BE2C (cell line): ENCODE measurements around the gene AGFG1.
A peak's percentile ranks its signal among the peaks of the same experiment; 100 is the strongest.

Experiments
- DNase-seq: peaks from one replicate; pipeline ENCODE4 v3.0.0-alpha.2; 2020
- H3K27me3 ChIP-seq: fragments of 250-450 bp; sonication (Bioruptor Pico); 2 replicates; pipeline ENCODE4 v1.5.1; 2020; ENCODE audit warnings: mild to moderate bottlenecking
- H3K36me3 ChIP-seq: fragments of 250-450 bp; sonication (Bioruptor Pico); 2 replicates; pipeline ENCODE4 v1.5.1; 2020; ENCODE audit warnings: mild to moderate bottlenecking
- H3K4me1 ChIP-seq: fragments of 250-450 bp; sonication (Bioruptor Pico); 2 replicates; pipeline ENCODE4 v1.5.1; 2020
- H3K4me3 ChIP-seq: 2 replicates; pipeline ENCODE4 v1.5.1; 2011; ENCODE audit warnings: low read depth, low read length
- H3K9me3 ChIP-seq: fragments of 250-450 bp; sonication (Bioruptor Pico); 2 replicates; pipeline ENCODE4 v1.5.1; 2020
- TF ChIP-seq, protein P1 (sequence below): IDR thresholded peaks from 2 replicates; pipeline ENCODE4 v1.5.1; 2012; ENCODE audit warnings: mild to moderate bottlenecking, low read depth, low read length

The AGFG1 gene

DNA sequence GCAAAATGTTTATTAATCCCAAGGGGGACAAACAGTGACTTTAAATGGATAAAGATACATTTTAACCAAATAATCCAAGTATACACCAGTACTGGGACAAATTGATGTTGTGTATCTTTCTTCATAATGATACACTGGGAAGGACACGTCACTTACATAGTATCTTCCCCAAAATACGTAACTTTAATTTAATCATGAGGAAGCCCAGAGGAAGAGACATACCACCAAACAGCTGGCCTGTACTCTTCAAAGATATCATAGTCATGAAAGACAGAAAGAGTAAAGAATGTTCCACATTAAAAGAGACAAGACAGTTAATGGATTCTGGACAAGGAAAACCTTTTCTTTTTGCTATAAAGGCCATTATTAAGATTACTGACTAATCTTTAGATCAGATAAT is 37.1 kb downstream of the AGFG1 start:
- DNase-seq = no peak
- Histone ChIP-seq H3K4me3 (peak overlapping the region; percentile 31), H3K36me3 (no peaks in the 10 kb centered on the region), H3K4me1 (peaks cover 17% of the 10 kb centered on the region), H3K9me3 (no peaks in the 10 kb centered on the region), H3K27me3 (no peaks in the 10 kb centered on the region)
- TF ChIP-seq, protein P1, sequence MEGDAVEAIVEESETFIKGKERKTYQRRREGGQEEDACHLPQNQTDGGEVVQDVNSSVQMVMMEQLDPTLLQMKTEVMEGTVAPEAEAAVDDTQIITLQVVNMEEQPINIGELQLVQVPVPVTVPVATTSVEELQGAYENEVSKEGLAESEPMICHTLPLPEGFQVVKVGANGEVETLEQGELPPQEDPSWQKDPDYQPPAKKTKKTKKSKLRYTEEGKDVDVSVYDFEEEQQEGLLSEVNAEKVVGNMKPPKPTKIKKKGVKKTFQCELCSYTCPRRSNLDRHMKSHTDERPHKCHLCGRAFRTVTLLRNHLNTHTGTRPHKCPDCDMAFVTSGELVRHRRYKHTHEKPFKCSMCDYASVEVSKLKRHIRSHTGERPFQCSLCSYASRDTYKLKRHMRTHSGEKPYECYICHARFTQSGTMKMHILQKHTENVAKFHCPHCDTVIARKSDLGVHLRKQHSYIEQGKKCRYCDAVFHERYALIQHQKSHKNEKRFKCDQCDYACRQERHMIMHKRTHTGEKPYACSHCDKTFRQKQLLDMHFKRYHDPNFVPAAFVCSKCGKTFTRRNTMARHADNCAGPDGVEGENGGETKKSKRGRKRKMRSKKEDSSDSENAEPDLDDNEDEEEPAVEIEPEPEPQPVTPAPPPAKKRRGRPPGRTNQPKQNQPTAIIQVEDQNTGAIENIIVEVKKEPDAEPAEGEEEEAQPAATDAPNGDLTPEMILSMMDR = no peak

GRCh38 chr2:227509824-227510619 is 38.1 kb downstream of the AGFG1 start:
- TF ChIP-seq, protein P1 = no peak
- peak; percentile 80 for DNase-seq
- Histone ChIP-seq H3K27me3 (no peaks in the 10 kb centered on the region), H3K4me3 (peak overlapping the region; percentile 31), H3K4me1 (peaks cover 17% of the 10 kb centered on the region), H3K36me3 (no peaks in the 10 kb centered on the region), H3K9me3 (no peaks in the 10 kb centered on the region)

- no peak for DNase-seq
- Histone ChIP-seq H3K36me3 (no peaks in the 10 kb centered on the region), H3K27me3 (no peaks in the 10 kb centered on the region), H3K4me1 (peaks cover 17% of the 10 kb centered on the region), H3K4me3 (peak overlapping the region; percentile 31), H3K9me3 (no peaks in the 10 kb centered on the region)
- TF ChIP-seq, protein P1 = no peak
Measured at GRCh38 chr2:227510620-227510958, 38.6 kb downstream of the AGFG1 start.

DNA sequence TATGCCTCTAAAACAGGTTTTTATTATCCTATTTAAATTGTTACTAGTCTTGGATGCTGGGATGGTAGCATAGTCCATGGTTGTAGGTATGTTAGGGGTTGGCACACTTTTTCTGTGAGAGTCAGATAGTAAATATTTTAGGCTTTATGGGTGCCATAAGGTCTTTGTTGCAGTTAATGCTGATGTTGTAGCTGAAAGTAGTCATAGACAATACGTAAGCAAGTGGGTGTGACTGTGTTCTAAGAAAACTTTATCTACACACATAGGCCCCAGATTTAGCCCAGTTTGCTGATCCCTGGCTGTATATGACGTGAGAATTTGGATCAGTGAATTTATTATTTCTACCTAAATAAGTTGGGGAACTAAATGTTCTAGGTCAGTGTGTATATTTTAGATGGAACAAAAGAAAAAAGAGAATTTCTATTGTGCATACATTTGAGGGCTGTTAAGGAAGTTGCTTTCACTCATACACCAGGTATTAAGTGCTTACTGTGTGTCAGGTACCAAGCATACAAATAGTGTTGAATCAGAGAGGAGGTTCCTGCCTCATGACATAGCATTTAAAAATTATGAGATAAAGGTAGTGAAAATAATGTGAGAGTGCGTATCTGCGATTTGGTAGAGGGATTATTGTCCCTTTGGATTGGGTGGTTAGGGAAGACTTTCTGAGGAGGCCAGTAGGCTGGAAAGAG is 39.4 kb downstream of the AGFG1 start:
- H3K4me3 ChIP-seq = no peak overlapping the region
- H3K27me3 ChIP-seq = no peaks in the 10 kb centered on the region
- no peaks in the 10 kb centered on the region for H3K36me3 ChIP-seq
- TF ChIP-seq, protein P1 = no peak
- H3K9me3 ChIP-seq = no peaks in the 10 kb centered on the region
- H3K4me1 ChIP-seq = peaks cover 15% of the 10 kb centered on the region
- DNase-seq = no peak

GRCh38 chr2:227511955-227512354 is 40.0 kb downstream of the AGFG1 start:
- H3K4me3 ChIP-seq = no peak overlapping the region
- TF ChIP-seq, protein P1 = no peak
- no peaks in the 10 kb centered on the region for H3K27me3 ChIP-seq
- no peak for DNase-seq
- peaks cover 15% of the 10 kb centered on the region for H3K4me1 ChIP-seq
- no peaks in the 10 kb centered on the region for H3K9me3 ChIP-seq
- no peaks in the 10 kb centered on the region for H3K36me3 ChIP-seq

- DNase-seq = peak; percentile 50
- Histone ChIP-seq H3K4me3 (no peak overlapping the region), H3K27me3 (no peaks in the 10 kb centered on the region), H3K4me1 (peaks cover 15% of the 10 kb centered on the region), H3K36me3 (no peaks in the 10 kb centered on the region), H3K9me3 (no peaks in the 10 kb centered on the region)
- TF ChIP-seq, protein P1 = no peak
Measured at GRCh38 chr2:227513113-227513512, 41.2 kb downstream of the AGFG1 start.
